Upper lobe of left lung (tissue), 6 donors: Measurements from ENCODE around the gene GLT8D2. TPM values are rescaled to one million over a fixed set of nuclear protein-coding genes. Genes with fewer than 3 reads are reported as not detected.
"Not testable (repeated sequence)": the region's sequence is repeated elsewhere in the genome, so short reads cannot be mapped to it uniquely, and the experiment has no call there.

Source experiments
- ATAC-seq, 2 donors: fragments of 200-7000 bp; cut with Tn5 transposase; one replicate each; pipeline ENCODE4 v1.9.1; 2022; ENCODE audit warnings: mild to moderate bottlenecking in 2 of 2, moderate library complexity in 2 of 2; ENCODE audit not compliant: low FRiP score in 2 of 2
- DNase-seq, 2 donors: peaks; one replicate each; pipeline ENCODE4 v3.0.0-alpha.2; 2019 to 2020
- H3K27ac ChIP-seq, 4 donors: fragments of 200-600 bp; sonication (generic); one replicate each; pipeline ENCODE4 v1.5.1; 2016 to 2019
- H3K27me3 ChIP-seq, 4 donors: fragments of 200-600 bp; sonication (generic); one replicate each; pipeline ENCODE4 v1.5.1; 2017 to 2019
- H3K36me3 ChIP-seq, 4 donors: fragments of 200-600 bp; sonication (generic); one replicate each; pipeline ENCODE4 v1.5.1; 2016 to 2019
- H3K4me1 ChIP-seq, 4 donors: fragments of 200-600 bp; sonication (generic); one replicate each; pipeline ENCODE4 v1.5.1; 2018 to 2019
- H3K4me3 ChIP-seq, 4 donors: fragments of 200-600 bp; sonication (generic); one replicate each; pipeline ENCODE4 v1.5.1; 2017 to 2019; ENCODE audit warnings: mild to moderate bottlenecking in 2 of 4, moderate library complexity in 1 of 4
- H3K9me3 ChIP-seq, 4 donors: fragments of 200-600 bp; sonication (generic); one replicate each; pipeline ENCODE4 v1.5.1; 2018 to 2019
- CTCF ChIP-seq, 6 experiments: fragments of 450-650 bp in 4 of 6; fragments of 200-600 bp in 2 of 6; sonication (generic) in 2 of 6; IDR thresholded peaks; one replicate each; pipeline ENCODE4 v1.5.1; 2016 to 2019; ENCODE audit warnings: antibody characterized with exemption in 6 of 6
- EP300 ChIP-seq, 4 donors: sonication (generic); formaldehyde crosslinking; IDR thresholded peaks; one replicate each; pipeline ENCODE4 v1.5.1; 2017; ENCODE audit warnings: antibody characterized with exemption in 4 of 4, control low read depth in 2 of 4
- POLR2A ChIP-seq, 4 donors: fragments of 450-650 bp; IDR thresholded peaks; one replicate each; pipeline ENCODE4 v1.5.1; 2016 to 2017; ENCODE audit warnings: antibody characterized with exemption in 4 of 4, mild to moderate bottlenecking in 2 of 4
- POLR2AphosphoS5 ChIP-seq, 2 donors: sonication (generic); formaldehyde crosslinking; IDR thresholded peaks; one replicate each; pipeline ENCODE4 v1.5.1; 2017; ENCODE audit warnings: antibody characterized with exemption in 2 of 2
- WGBS, 2 donors: methylation state at CpG; one replicate each; pipeline ENCODE4 v1.1.5; 2017 to 2018; 5-methylcytosine and 5-hydroxymethylcytosine counted together
- total RNA-seq, 6 donors: library from RNA; depleted of rRNA in 4 of 6; stranded (reverse); fragments of >200 nt in 4 of 6; gene quantifications; one replicate each; pipeline versions ENCODE4 v1.1.0 to v1.2.1, GENCODE V29; 2016 to 2021
- donor health status: DM: no; HTN: no; CAD: no; lungs with moderate emphysema.
- donor health status: DM: no; HTN: yes; CAD: no; lungs with severe emphysema.

Gene GLT8D2
- total RNA-seq, 6 donors from 2014 or later, result 2.4 to 9.5 (median 5.3) TPM; not detected in 1

GRCh38 chr12:104024348-104024747, 25.6 kb downstream of the GLT8D2 start:
- H3K27me3 ChIP-seq, result no peaks in the 10 kb centered on the region
- no peak for TF ChIP-seq CTCF (IDR thresholded peaks at IDR 0.05)
- TF ChIP-seq POLR2A (IDR thresholded peaks at IDR 0.05), result no peak
- TF ChIP-seq EP300 (IDR thresholded peaks at IDR 0.05), result no peak
- no peak for TF ChIP-seq POLR2AphosphoS5 (IDR thresholded peaks at IDR 0.05)
- WGBS, 2 donors, result 91 to 97% methylated on average over 6 of the region's 6 CpGs

GRCh38 chr12:104023710-104024109, 26.3 kb downstream of the GLT8D2 start:
- Histone ChIP-seq H3K27me3 (no peaks in the 10 kb centered on the region), H3K4me3 (no peak overlapping the region), H3K4me1 (no peaks in the 10 kb centered on the region), H3K36me3 (no peaks in the 10 kb centered on the region), H3K27ac (no peak overlapping the region), H3K9me3 (no peaks in the 10 kb centered on the region)
- whole genome bisulfite sequencing, 2 donors, result 67 to 98% methylated on average over 2 of the region's 2 CpGs
- no peak for ATAC-seq
- TF ChIP-seq POLR2AphosphoS5 (IDR thresholded peaks at IDR 0.05), result no peak
- DNase-seq, result no peak

More at GRCh38 chr12:104024348-104024747, 25.6 kb downstream of the GLT8D2 start:
- DNase-seq (no peak), ATAC-seq (no peak)
- Histone ChIP-seq H3K9me3 (no peaks in the 10 kb centered on the region), H3K36me3 (no peaks in the 10 kb centered on the region), H3K4me1 (no peaks in the 10 kb centered on the region), H3K4me3 (no peak overlapping the region), H3K27ac (no peak overlapping the region)

- TF ChIP-seq POLR2AphosphoS5 (IDR thresholded peaks at IDR 0.05), result no peak
- TF ChIP-seq POLR2A (IDR thresholded peaks at IDR 0.05), result no peak
- TF ChIP-seq EP300 (IDR thresholded peaks at IDR 0.05), result no peak
- no peak for TF ChIP-seq CTCF (IDR thresholded peaks at IDR 0.05)
- Histone ChIP-seq H3K4me3 (no peak overlapping the region), H3K27ac (no peak overlapping the region), H3K4me1 (no peaks in the 10 kb centered on the region), H3K27me3 (no peaks in the 10 kb centered on the region), H3K9me3 (no peaks in the 10 kb centered on the region), H3K36me3 (no peaks in the 10 kb centered on the region)
- no peak for DNase-seq
- 57 to 69% methylated on average over 3 of the region's 3 CpGs for WGBS, 2 donors
- no peak for ATAC-seq
These were observed 27.2 kb downstream of the GLT8D2 start for GRCh38 chr12:104022786-104023185.

- not testable (repeated sequence) for H3K36me3 ChIP-seq, ATAC-seq, H3K4me3 ChIP-seq, H3K27ac ChIP-seq, H3K4me1 ChIP-seq, DNase-seq, H3K9me3 ChIP-seq, H3K27me3 ChIP-seq
- 80 to 81% methylated on average over 1 of the region's 1 CpG for WGBS, 2 donors
These were observed 28.1 kb downstream of the GLT8D2 start for GRCh38 chr12:104021862-104022261.

- DNase-seq (no peak), ATAC-seq (no peak)
- no peak for TF ChIP-seq EP300 (IDR thresholded peaks at IDR 0.05)
- no peak for TF ChIP-seq POLR2A (IDR thresholded peaks at IDR 0.05)
- Histone ChIP-seq H3K4me3 (no peak overlapping the region), H3K9me3 (no peaks in the 10 kb centered on the region), H3K4me1 (no peaks in the 10 kb centered on the region), H3K27ac (no peak overlapping the region), H3K27me3 (no peaks in the 10 kb centered on the region), H3K36me3 (no peaks in the 10 kb centered on the region)
- WGBS, 2 donors, result 72 to 74% methylated on average over 4 of the region's 4 CpGs
These were observed 37.7 kb downstream of the GLT8D2 start for GRCh38 chr12:104012331-104012730.

- TF ChIP-seq CTCF (IDR thresholded peaks at IDR 0.05) (no peak), POLR2A (IDR thresholded peaks at IDR 0.05) (no peak), POLR2AphosphoS5 (IDR thresholded peaks at IDR 0.05) (no peak), EP300 (IDR thresholded peaks at IDR 0.05) (no peak)
- DNase-seq, result no peak
- Histone ChIP-seq H3K9me3 (no peaks in the 10 kb centered on the region), H3K27me3 (no peaks in the 10 kb centered on the region), H3K27ac (no peak overlapping the region), H3K4me1 (no peaks in the 10 kb centered on the region), H3K4me3 (no peak overlapping the region), H3K36me3 (no peaks in the 10 kb centered on the region)
- ATAC-seq, result no peak
- WGBS, 2 donors, result 65 to 70% methylated on average over 6 of the region's 6 CpGs
These were observed 38.7 kb downstream of the GLT8D2 start for GRCh38 chr12:104011253-104011652.
